Measurements from ENCODE around the gene ENOPH1. TPM values are rescaled to one million over a fixed set of nuclear protein-coding genes. Genes with fewer than 3 reads are reported as not detected.
"Not testable (repeated sequence)": the region's sequence is repeated elsewhere in the genome, so short reads cannot be mapped to it uniquely, and the experiment has no call there.

The ENOPH1 gene
- total RNA-seq, 1 experiment from 2014 or later, result 22.3 TPM

GRCh38 chr4:82381661-82382296, 48.6 kb upstream of the ENOPH1 start:
- BruUV-seq (replicated peaks), result no TSS peak
- CTCF ChIA-PET, result no interaction called here

GRCh38 chr4:82382751-82383150, 47.6 kb upstream of the ENOPH1 start:
- H3K4me3 ChIP-seq, result no peak overlapping the region
- no peaks in the 10 kb centered on the region for H3K27me3 ChIP-seq (ENCODE audit: insufficient read depth, low read depth)
- H3K4me2 ChIP-seq, result no peak overlapping the region
- intact Hi-C loops (cut with micrococcal nuclease; ENCODE audit: unreplicated experiment), result no loop called here
- H3K79me2 ChIP-seq (ENCODE audit: low read depth), result no peaks in the 10 kb centered on the region
- no peak for TF ChIP-seq CTCF (conservative IDR thresholded peaks at IDR 0.05)
- no peak for TF ChIP-seq EZH2 (IDR thresholded peaks at IDR 0.05; ENCODE audit: low read depth)
- peaks cover 11% of the 10 kb centered on the region for H3K4me1 ChIP-seq (replicated peaks; ENCODE audit: insufficient read depth)
- no peak overlapping the region for H2AFZ ChIP-seq
- ChIA-PET POLR2A (ENCODE audit: unreplicated experiment) (no interaction called here), CTCF (no interaction called here)
- DNase-seq, result no peak
- H4K20me1 ChIP-seq (ENCODE audit: insufficient read depth), result no peaks in the 10 kb centered on the region
- no peak overlapping the region for H3K27ac ChIP-seq
- no peaks in the 10 kb centered on the region; the same call in 1 of the 2 replicates for H3F3A ChIP-seq (ENCODE audit: insufficient read depth, low read depth)
- no TSS peak for BruUV-seq (replicated peaks)
- H3K9me3 ChIP-seq (ENCODE audit: insufficient read depth, low read depth), result no peaks in the 10 kb centered on the region
- H3K9me2 ChIP-seq (ENCODE audit: insufficient read depth), result no peaks in the 10 kb centered on the region
- no peaks in the 10 kb centered on the region for H3K36me3 ChIP-seq (ENCODE audit: low read depth)

More at GRCh38 chr4:82381661-82382296, 48.6 kb upstream of the ENOPH1 start:
- H3K27me3 ChIP-seq (ENCODE audit: insufficient read depth, low read depth), result no peaks in the 10 kb centered on the region
- no peak for DNase-seq
- H3K4me3 ChIP-seq, result no peak overlapping the region
- no peaks in the 10 kb centered on the region for H3K9me2 ChIP-seq (ENCODE audit: insufficient read depth)
- no peak overlapping the region for H3K27ac ChIP-seq
- H3K4me2 ChIP-seq, result no peak overlapping the region
- H3F3A ChIP-seq (ENCODE audit: insufficient read depth, low read depth), result no peaks in the 10 kb centered on the region; the same call in 1 of the 2 replicates
- H3K4me1 ChIP-seq (replicated peaks; ENCODE audit: insufficient read depth), result peaks cover 11% of the 10 kb centered on the region
- no peaks in the 10 kb centered on the region for H3K36me3 ChIP-seq (ENCODE audit: low read depth)
- no peaks in the 10 kb centered on the region for H4K20me1 ChIP-seq (ENCODE audit: insufficient read depth)
- H3K79me2 ChIP-seq (ENCODE audit: low read depth), result no peaks in the 10 kb centered on the region
- TF ChIP-seq EZH2 (IDR thresholded peaks at IDR 0.05; ENCODE audit: low read depth) (no peak), CTCF (conservative IDR thresholded peaks at IDR 0.05) (no peak)
- POLR2A ChIA-PET (ENCODE audit: unreplicated experiment), result no interaction called here
- no peak overlapping the region for H2AFZ ChIP-seq
- no peaks in the 10 kb centered on the region for H3K9me3 ChIP-seq (ENCODE audit: insufficient read depth, low read depth)
- intact Hi-C loops (cut with micrococcal nuclease; ENCODE audit: unreplicated experiment), result no loop called here

- H3F3A ChIP-seq (ENCODE audit: insufficient read depth, low read depth); intact Hi-C loops (cut with micrococcal nuclease; ENCODE audit: unreplicated experiment); H3K36me3 ChIP-seq (ENCODE audit: low read depth); H2AFZ ChIP-seq; H3K4me1 ChIP-seq (replicated peaks; ENCODE audit: insufficient read depth); H3K27ac ChIP-seq; H3K27me3 ChIP-seq (ENCODE audit: insufficient read depth, low read depth); DNase-seq; POLR2A ChIA-PET (ENCODE audit: unreplicated experiment); H3K4me3 ChIP-seq; H3K4me2 ChIP-seq; H3K9me3 ChIP-seq (ENCODE audit: insufficient read depth, low read depth); H3K79me2 ChIP-seq (ENCODE audit: low read depth); H3K9me2 ChIP-seq (ENCODE audit: insufficient read depth); H4K20me1 ChIP-seq (ENCODE audit: insufficient read depth); CTCF ChIA-PET; BruUV-seq (replicated peaks): not testable (repeated sequence)
These were observed 44.1 kb upstream of the ENOPH1 start for GRCh38 chr4:82386312-82386711.

- H3K4me3 ChIP-seq, result no peak overlapping the region
- H3K27ac ChIP-seq, result no peak overlapping the region
- no TSS peak for BruUV-seq (replicated peaks)
- no peaks in the 10 kb centered on the region for H3K9me3 ChIP-seq (ENCODE audit: insufficient read depth, low read depth)
- no peaks in the 10 kb centered on the region for H3K27me3 ChIP-seq (ENCODE audit: insufficient read depth, low read depth)
- ChIA-PET POLR2A (ENCODE audit: unreplicated experiment) (no interaction called here), CTCF (no interaction called here)
- no peaks in the 10 kb centered on the region for H4K20me1 ChIP-seq (ENCODE audit: insufficient read depth)
- H3K4me2 ChIP-seq, result no peak overlapping the region
- H3K4me1 ChIP-seq (replicated peaks; ENCODE audit: insufficient read depth), result no peaks in the 10 kb centered on the region
- no peaks in the 10 kb centered on the region for H3F3A ChIP-seq (ENCODE audit: insufficient read depth, low read depth)
- DNase-seq, result no peak
- no peaks in the 10 kb centered on the region for H3K36me3 ChIP-seq (ENCODE audit: low read depth)
- intact Hi-C loops (cut with micrococcal nuclease; ENCODE audit: unreplicated experiment), result no loop called here
- no peak overlapping the region for H2AFZ ChIP-seq
- no peaks in the 10 kb centered on the region for H3K9me2 ChIP-seq (ENCODE audit: insufficient read depth)
- TF ChIP-seq EZH2 (IDR thresholded peaks at IDR 0.05; ENCODE audit: low read depth), result no peak
- no peak for TF ChIP-seq CTCF (conservative IDR thresholded peaks at IDR 0.05)
- H3K79me2 ChIP-seq (ENCODE audit: low read depth), result no peaks in the 10 kb centered on the region
These were observed 42.0 kb upstream of the ENOPH1 start for GRCh38 chr4:82388405-82388804.

GRCh38 chr4:82390061-82390460, 40.3 kb upstream of the ENOPH1 start:
- H3K4me2 ChIP-seq; intact Hi-C loops (cut with micrococcal nuclease; ENCODE audit: unreplicated experiment); H3K79me2 ChIP-seq (ENCODE audit: low read depth); H3K27me3 ChIP-seq (ENCODE audit: insufficient read depth, low read depth); H3K9me3 ChIP-seq (ENCODE audit: insufficient read depth, low read depth); POLR2A ChIA-PET (ENCODE audit: unreplicated experiment); H4K20me1 ChIP-seq (ENCODE audit: insufficient read depth); DNase-seq; H3K36me3 ChIP-seq (ENCODE audit: low read depth); H3K27ac ChIP-seq; CTCF ChIA-PET; H3F3A ChIP-seq (ENCODE audit: insufficient read depth, low read depth); BruUV-seq (replicated peaks); H2AFZ ChIP-seq; H3K4me3 ChIP-seq; H3K9me2 ChIP-seq (ENCODE audit: insufficient read depth); H3K4me1 ChIP-seq (replicated peaks; ENCODE audit: insufficient read depth): not testable (repeated sequence)
